ENCODE results near the gene LRRC8C. TPM values are rescaled to one million over a fixed set of nuclear protein-coding genes. Genes with fewer than 3 reads are reported as not detected.

The LRRC8C gene
- total RNA-seq, 1 experiment from 2014 or later: 8.4 TPM

DNA sequence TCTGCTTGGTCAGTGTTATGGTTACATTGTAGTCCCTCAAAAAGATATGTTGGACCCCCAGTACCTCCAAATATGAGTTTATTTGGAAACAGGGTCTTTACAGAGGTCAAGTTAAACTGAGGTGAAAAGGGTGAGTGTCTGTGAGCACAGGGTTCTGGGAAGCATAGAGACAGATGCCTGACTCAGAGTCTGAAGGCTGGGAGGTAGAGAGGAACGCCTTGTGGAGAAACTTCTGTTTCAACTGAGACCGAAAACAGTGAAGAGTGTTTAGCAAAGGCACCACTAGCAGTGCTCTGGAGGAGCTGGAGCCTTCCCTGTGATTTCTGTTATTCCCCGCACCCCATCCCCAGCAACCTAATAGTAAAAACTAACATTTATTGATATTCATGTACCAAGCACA lies 122.7 kb downstream of the LRRC8C start:
- POLR2A ChIA-PET: no interaction called here
- H3K4me3 ChIP-seq (replicated peaks in 1 of 2; ENCODE audit: low read depth in 1 of 2, low read length in 2 of 2): no peak overlapping the region
- no peaks in the 10 kb centered on the region; the same call in 1 of the 2 replicates for H3K27me3 ChIP-seq (ENCODE audit: insufficient read depth, low read length)
- CTCF ChIA-PET: no interaction called here
- H3K4me1 ChIP-seq (ENCODE audit: control insufficient read depth in 1 of 2, insufficient read depth in 2 of 2, low read length in 2 of 2): no peaks in the 10 kb centered on the region
- DNase-seq (ENCODE audit: low read depth, low spot score): no peak
- H3K4me2 ChIP-seq (ENCODE audit: low read length): no peak overlapping the region
- intact Hi-C loops (cut with micrococcal nuclease): no loop called here
- H3K9me3 ChIP-seq (ENCODE audit: control insufficient read depth in 1 of 2, insufficient read depth in 1 of 2, low read depth in 1 of 2, low read length in 2 of 2): no peaks in the 10 kb centered on the region
- RAD21 ChIA-PET (ENCODE audit: low non-redundant PET in 1 of 2, low total read pairs in 2 of 2, uncharacterized antibody in 2 of 2, unreplicated experiment in 2 of 2): interaction anchor here in 1 of 2 experiments (0.7 kb wide), 1 partner anchor 100 kb away, joined by 4 read pairs; no protein-coding TSS in a partner anchor
- no peak for ATAC-seq
- TF ChIP-seq ZFX (IDR thresholded peaks at IDR 0.05): no peak
- no peak for TF ChIP-seq CBX3 (IDR thresholded peaks at IDR 0.05; ENCODE audit: low read depth)
- no peak for TF ChIP-seq FOSL1 (IDR thresholded peaks at IDR 0.05; ENCODE audit: low read depth)
- TF ChIP-seq EGR1 (IDR thresholded peaks at IDR 0.05; ENCODE audit: low read depth): no peak
- no peak for TF ChIP-seq CEBPB (IDR thresholded peaks at IDR 0.05; ENCODE audit: low read depth)
- TF ChIP-seq, protein P1, sequence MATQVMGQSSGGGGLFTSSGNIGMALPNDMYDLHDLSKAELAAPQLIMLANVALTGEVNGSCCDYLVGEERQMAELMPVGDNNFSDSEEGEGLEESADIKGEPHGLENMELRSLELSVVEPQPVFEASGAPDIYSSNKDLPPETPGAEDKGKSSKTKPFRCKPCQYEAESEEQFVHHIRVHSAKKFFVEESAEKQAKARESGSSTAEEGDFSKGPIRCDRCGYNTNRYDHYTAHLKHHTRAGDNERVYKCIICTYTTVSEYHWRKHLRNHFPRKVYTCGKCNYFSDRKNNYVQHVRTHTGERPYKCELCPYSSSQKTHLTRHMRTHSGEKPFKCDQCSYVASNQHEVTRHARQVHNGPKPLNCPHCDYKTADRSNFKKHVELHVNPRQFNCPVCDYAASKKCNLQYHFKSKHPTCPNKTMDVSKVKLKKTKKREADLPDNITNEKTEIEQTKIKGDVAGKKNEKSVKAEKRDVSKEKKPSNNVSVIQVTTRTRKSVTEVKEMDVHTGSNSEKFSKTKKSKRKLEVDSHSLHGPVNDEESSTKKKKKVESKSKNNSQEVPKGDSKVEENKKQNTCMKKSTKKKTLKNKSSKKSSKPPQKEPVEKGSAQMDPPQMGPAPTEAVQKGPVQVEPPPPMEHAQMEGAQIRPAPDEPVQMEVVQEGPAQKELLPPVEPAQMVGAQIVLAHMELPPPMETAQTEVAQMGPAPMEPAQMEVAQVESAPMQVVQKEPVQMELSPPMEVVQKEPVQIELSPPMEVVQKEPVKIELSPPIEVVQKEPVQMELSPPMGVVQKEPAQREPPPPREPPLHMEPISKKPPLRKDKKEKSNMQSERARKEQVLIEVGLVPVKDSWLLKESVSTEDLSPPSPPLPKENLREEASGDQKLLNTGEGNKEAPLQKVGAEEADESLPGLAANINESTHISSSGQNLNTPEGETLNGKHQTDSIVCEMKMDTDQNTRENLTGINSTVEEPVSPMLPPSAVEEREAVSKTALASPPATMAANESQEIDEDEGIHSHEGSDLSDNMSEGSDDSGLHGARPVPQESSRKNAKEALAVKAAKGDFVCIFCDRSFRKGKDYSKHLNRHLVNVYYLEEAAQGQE (IDR thresholded peaks at IDR 0.05; ENCODE audit: low read depth): no peak
- no peak for TF ChIP-seq ZNF274 (IDR thresholded peaks at IDR 0.05; ENCODE audit: low read depth, low read length)
- TF ChIP-seq POLR2A (IDR thresholded peaks at IDR 0.05; ENCODE audit: borderline replicate concordance, extremely low read depth, insufficient read depth, insufficient read length): no peak
- TF ChIP-seq SIN3A (IDR thresholded peaks at IDR 0.05; ENCODE audit: low read depth): no peak
- no peak for TF ChIP-seq SRF (IDR thresholded peaks at IDR 0.05; ENCODE audit: low read depth)
- no peak for TF ChIP-seq TCF7L2 (IDR thresholded peaks at IDR 0.05; ENCODE audit: borderline replicate concordance, extremely low read depth, insufficient read depth, insufficient read length)
- no peak for TF ChIP-seq ELF1 (IDR thresholded peaks at IDR 0.05; ENCODE audit: borderline replicate concordance, low read depth)
- TF ChIP-seq, protein P2, sequence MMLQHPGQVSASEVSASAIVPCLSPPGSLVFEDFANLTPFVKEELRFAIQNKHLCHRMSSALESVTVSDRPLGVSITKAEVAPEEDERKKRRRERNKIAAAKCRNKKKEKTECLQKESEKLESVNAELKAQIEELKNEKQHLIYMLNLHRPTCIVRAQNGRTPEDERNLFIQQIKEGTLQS (IDR thresholded peaks at IDR 0.05): no peak
- no peak for TF ChIP-seq ZBTB33 (IDR thresholded peaks at IDR 0.05; ENCODE audit: extremely low read depth, insufficient replicate concordance, low read length)
- no peak for TF ChIP-seq JUND (IDR thresholded peaks at IDR 0.05)
- TF ChIP-seq POLR2AphosphoS5 (IDR thresholded peaks at IDR 0.05; ENCODE audit: low read depth, low read length): no peak
- no peak for TF ChIP-seq SP1 (IDR thresholded peaks at IDR 0.05; ENCODE audit: low read depth)
- no peak for TF ChIP-seq EZH2 (IDR thresholded peaks at IDR 0.05)
- TF ChIP-seq CTCF (IDR thresholded peaks at IDR 0.05 in 2 of 3, conservative IDR thresholded peaks at IDR 0.05 in 1 of 3; ENCODE audit: borderline replicate concordance in 1 of 3, insufficient read depth in 1 of 3, low read depth in 2 of 3, low read length in 2 of 3): no peak
- TF ChIP-seq YY1 (IDR thresholded peaks at IDR 0.05; ENCODE audit: extremely low read depth, insufficient replicate concordance, low read depth, low read length): no peak
- no peaks in the 10 kb centered on the region for H3K9me2 ChIP-seq (ENCODE audit: insufficient read depth)
- H3K27ac ChIP-seq (ENCODE audit: low read depth, low read length): no peak overlapping the region
- H4K20me1 ChIP-seq (ENCODE audit: insufficient read depth): no peaks in the 10 kb centered on the region
- H3K79me2 ChIP-seq (ENCODE audit: insufficient read depth, low read length): no peaks in the 10 kb centered on the region
- no peak overlapping the region for H2AFZ ChIP-seq (ENCODE audit: low read depth, low read length, poor library complexity, severe bottlenecking)
- no peaks in the 10 kb centered on the region for H3K36me3 ChIP-seq (ENCODE audit: control insufficient read depth in 1 of 2, insufficient read depth in 2 of 2, low read length in 2 of 2)
- no peak overlapping the region for H3K9ac ChIP-seq (ENCODE audit: low read length)
- BruUV-seq (replicated peaks): no TSS peak

Data from HCT116 (cell line).